Parathyroid adenoma (tissue), 2 donors: ENCODE measurements around the gene DOCK8.

Source experiments
- H2AFZ ChIP-seq: fragments of 300-600 bp; sonication (generic); one replicate; pipeline ENCODE4 v1.7.0; 2017; ENCODE audit warnings: antibody characterized with exemption, mild to moderate bottlenecking
- H3K27ac ChIP-seq: fragments of 300-600 bp; sonication (generic); one replicate; pipeline ENCODE4 v1.7.0; 2017
- H3K27me3 ChIP-seq: fragments of 300-600 bp; sonication (generic); one replicate; pipeline ENCODE4 v1.7.0; 2017; ENCODE audit warnings: low read length; ENCODE audit not compliant: control insufficient read depth, insufficient read depth
- H3K36me3 ChIP-seq: fragments of 300-600 bp; sonication (generic); one replicate; pipeline ENCODE4 v1.7.0; 2017; ENCODE audit warnings: low read length; ENCODE audit not compliant: control insufficient read depth, insufficient read depth
- H3K4me1 ChIP-seq: fragments of 300-600 bp; sonication (generic); one replicate; pipeline ENCODE4 v1.7.0; 2017; ENCODE audit warnings: control low read depth
- H3K4me2 ChIP-seq: fragments of 300-600 bp; sonication (generic); one replicate; pipeline ENCODE4 v1.7.0; 2017; ENCODE audit warnings: low read length
- H3K4me3 ChIP-seq: fragments of 300-600 bp; sonication (generic); one replicate; pipeline ENCODE4 v1.7.0; 2017; ENCODE audit warnings: low read depth, low read length
- H3K79me2 ChIP-seq: fragments of 300-600 bp; sonication (generic); one replicate; pipeline ENCODE4 v1.7.0; 2017; ENCODE audit warnings: control low read depth
- H3K9ac ChIP-seq: fragments of 300-600 bp; sonication (generic); one replicate; pipeline ENCODE4 v1.7.0; 2017; ENCODE audit warnings: mild to moderate bottlenecking
- H3K9me3 ChIP-seq: fragments of 300-600 bp; sonication (generic); one replicate; pipeline ENCODE4 v1.7.0; 2017; ENCODE audit warnings: low read length; ENCODE audit not compliant: control insufficient read depth
- CTCF ChIP-seq: fragments of 300-600 bp; sonication (generic); IDR thresholded peaks from one replicate; pipeline ENCODE4 v1.7.0; 2017; ENCODE audit warnings: antibody characterized with exemption, mild to moderate bottlenecking
- donor health status: primary hyperparathyroidism.

Gene DOCK8

GRCh38 chr9:249025-249424 is 34.4 kb downstream of the DOCK8 start:
- Histone ChIP-seq H3K9ac (no peak overlapping the region), H3K4me1 (no peaks in the 10 kb centered on the region), H3K79me2 (no peaks in the 10 kb centered on the region), H3K9me3 (no peaks in the 10 kb centered on the region), H3K4me2 (no peak overlapping the region), H3K27ac (no peak overlapping the region), H3K4me3 (no peak overlapping the region), H3K27me3 (no peaks in the 10 kb centered on the region), H3K36me3 (no peaks in the 10 kb centered on the region), H2AFZ (no peak overlapping the region)
- no peak for TF ChIP-seq CTCF

- H3K4me2 ChIP-seq, result no peak overlapping the region
- H3K79me2 ChIP-seq, result no peaks in the 10 kb centered on the region
- no peaks in the 10 kb centered on the region for H3K9me3 ChIP-seq
- H3K4me1 ChIP-seq, result no peaks in the 10 kb centered on the region
- no peaks in the 10 kb centered on the region for H3K36me3 ChIP-seq
- H3K27me3 ChIP-seq, result no peaks in the 10 kb centered on the region
- H3K27ac ChIP-seq, result no peak overlapping the region
- no peak overlapping the region for H3K4me3 ChIP-seq
- no peak overlapping the region for H2AFZ ChIP-seq
- no peak for TF ChIP-seq CTCF
- no peak overlapping the region for H3K9ac ChIP-seq
Observed at GRCh38 chr9:250039-250438, 35.4 kb downstream of the DOCK8 start.

- no peak overlapping the region for H3K4me2 ChIP-seq
- no peak overlapping the region for H3K4me3 ChIP-seq
- H3K79me2 ChIP-seq, result no peaks in the 10 kb centered on the region
- H3K36me3 ChIP-seq, result no peaks in the 10 kb centered on the region
- H3K27ac ChIP-seq, result no peak overlapping the region
- TF ChIP-seq CTCF, result no peak
- no peaks in the 10 kb centered on the region for H3K27me3 ChIP-seq
- no peaks in the 10 kb centered on the region for H3K9me3 ChIP-seq
- no peak overlapping the region for H3K9ac ChIP-seq
- H2AFZ ChIP-seq, result no peak overlapping the region
- no peaks in the 10 kb centered on the region for H3K4me1 ChIP-seq
Observed at GRCh38 chr9:250625-251024, 36.0 kb downstream of the DOCK8 start.

- Histone ChIP-seq H3K4me2 (no peak overlapping the region), H3K9ac (no peak overlapping the region), H3K27me3 (no peaks in the 10 kb centered on the region), H2AFZ (no peak overlapping the region), H3K4me3 (no peak overlapping the region), H3K9me3 (no peaks in the 10 kb centered on the region), H3K27ac (no peak overlapping the region), H3K79me2 (no peaks in the 10 kb centered on the region), H3K4me1 (no peaks in the 10 kb centered on the region), H3K36me3 (no peaks in the 10 kb centered on the region)
- no peak for TF ChIP-seq CTCF
Observed at GRCh38 chr9:251398-251797, 36.7 kb downstream of the DOCK8 start.

- no peaks in the 10 kb centered on the region for H3K4me1 ChIP-seq
- H3K4me3 ChIP-seq, result no peak overlapping the region
- no peaks in the 10 kb centered on the region for H3K27me3 ChIP-seq
- no peaks in the 10 kb centered on the region for H3K9me3 ChIP-seq
- H3K27ac ChIP-seq, result no peak overlapping the region
- no peak for TF ChIP-seq CTCF
- H3K4me2 ChIP-seq, result no peak overlapping the region
- H3K36me3 ChIP-seq, result no peaks in the 10 kb centered on the region
- H3K79me2 ChIP-seq, result no peaks in the 10 kb centered on the region
- H2AFZ ChIP-seq, result no peak overlapping the region
- no peak overlapping the region for H3K9ac ChIP-seq
Observed at GRCh38 chr9:253539-253938, 38.9 kb downstream of the DOCK8 start.
